GF-D8 (cell line): Measurements from ENCODE around the gene HBP1.
"Not testable (repeated sequence)": the region's sequence is repeated elsewhere in the genome, so short reads cannot be mapped to it uniquely, and the experiment has no call there.

ENCODE experiments used
- DNase-seq: peaks from one replicate; lab custom pipeline; 2025; lab: John Stamatoyannopoulos, UW

HBP1 gene

DNA sequence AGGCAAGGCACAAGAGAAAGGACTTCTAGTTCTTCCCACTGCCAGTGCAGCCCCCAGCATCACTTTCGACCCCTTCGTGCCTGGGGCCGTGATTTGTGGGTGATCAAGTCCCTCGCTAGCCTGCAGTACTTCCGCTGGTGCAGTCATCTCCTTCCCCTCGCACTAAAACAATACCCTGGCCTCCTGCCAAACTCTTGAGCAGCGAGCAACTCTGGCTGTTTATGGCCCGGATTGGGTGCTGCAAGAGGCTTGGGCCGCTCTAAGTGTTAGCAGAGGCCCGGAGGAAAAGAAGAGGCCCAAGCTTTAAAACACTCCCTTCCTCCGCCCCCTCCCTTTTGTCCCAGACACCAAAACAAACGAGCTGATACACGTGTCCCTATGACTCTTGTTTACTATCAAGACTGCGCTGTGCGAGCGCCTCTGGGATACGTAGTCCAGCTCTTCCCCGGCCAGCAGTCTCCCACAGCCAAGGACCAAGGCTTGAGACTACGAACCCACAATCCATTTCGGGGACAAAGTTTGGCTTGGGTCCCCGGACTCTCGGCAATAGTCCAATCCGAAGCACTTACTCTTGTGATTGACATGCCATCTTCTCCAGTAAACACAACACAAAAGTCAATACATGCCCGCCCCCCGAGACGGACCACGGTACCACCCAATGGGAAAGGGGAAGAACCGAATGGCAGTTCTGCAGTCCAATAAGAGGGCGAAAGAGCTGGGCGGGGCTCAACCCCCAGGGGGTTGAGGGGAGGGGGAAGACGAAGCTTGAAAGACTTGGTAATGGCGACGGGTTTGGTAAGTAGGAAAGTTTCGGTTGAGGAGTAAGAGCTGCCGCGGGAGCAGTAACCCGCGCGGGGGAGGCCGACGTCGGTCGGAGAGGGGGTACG, at the start of gene HBP1:
Gene HBP1 (plus strand): TSS at position 771 of the 887 bp plus-strand sequence. CDS start 10,891 bp downstream, outside the sequence.
- peak; percentile 99 for DNase-seq

- DNase-seq, result no peak
These were observed 49.3 kb upstream of the HBP1 start for GRCh38 chr7:107119376-107120105.

- DNase-seq, result no peak
These were observed 46.3 kb upstream of the HBP1 start for GRCh38 chr7:107122486-107122911.

GRCh38 chr7:107123392-107123791, 45.4 kb upstream of the HBP1 start:
- DNase-seq, result no peak

DNA sequence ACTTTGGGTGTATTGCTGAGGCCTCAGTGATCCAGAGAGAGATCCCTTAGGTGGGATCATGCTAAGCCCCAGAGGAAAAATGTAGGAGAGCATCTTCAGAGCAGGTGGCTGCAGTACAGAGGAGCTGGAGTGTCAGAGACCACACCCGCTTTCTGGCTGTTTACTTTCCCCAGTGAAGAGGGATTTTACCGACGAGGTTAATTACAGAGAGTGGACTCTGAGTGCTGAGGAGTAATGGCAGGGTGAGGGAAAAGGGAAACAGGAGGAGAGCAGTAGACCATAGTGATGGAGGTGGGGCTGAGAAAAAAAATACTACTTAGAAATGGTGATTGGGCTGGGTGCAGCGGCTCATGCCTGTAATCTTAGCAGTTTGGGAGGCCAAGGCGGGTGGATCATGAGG, 43.3 kb upstream of the HBP1 start:
- DNase-seq, result no peak

- no peak for DNase-seq
These were observed 40.6 kb upstream of the HBP1 start for GRCh38 chr7:107128217-107128616.

DNA sequence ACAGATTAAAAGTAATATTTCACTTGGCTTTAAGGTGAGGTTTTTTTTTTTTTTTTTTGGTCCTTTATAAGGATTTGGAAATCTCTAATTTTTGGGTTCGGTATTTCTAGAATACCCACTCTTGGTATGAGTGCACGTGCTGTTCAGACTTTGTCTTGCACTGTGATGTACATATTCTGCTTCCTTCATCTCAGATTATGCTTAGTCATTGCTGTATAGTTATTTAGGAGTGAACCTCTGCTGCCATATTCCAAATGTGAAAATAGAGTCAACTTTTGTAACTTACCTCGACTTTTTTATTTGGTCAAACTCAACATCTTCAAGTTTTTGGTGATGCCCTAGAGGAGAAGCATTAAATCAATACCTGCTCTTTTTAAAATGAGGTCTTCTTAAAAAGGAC, 40.1 kb upstream of the HBP1 start:
- DNase-seq, result no peak

- no peak for DNase-seq
These were observed 38.1 kb upstream of the HBP1 start for GRCh38 chr7:107130487-107131220.

DNA sequence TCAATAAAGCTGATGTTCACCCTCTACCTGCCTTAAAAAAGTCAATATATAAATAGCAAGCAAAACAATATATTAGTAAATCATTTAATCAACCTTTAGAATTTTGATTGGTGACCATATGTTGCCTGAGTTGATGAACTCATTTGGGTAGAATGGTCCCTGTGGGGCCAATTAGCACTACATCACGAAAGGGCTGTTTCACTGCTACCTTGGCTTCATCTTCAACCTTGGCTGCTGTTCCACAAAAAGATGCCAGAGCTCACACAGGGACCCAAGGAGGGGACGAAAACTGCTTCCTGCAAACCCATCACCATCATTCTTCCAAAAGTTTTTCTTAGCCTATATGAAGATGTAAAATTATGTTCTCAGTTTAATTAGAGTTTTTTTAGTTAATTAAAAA, 35.4 kb upstream of the HBP1 start:
- DNase-seq, result no peak

GRCh38 chr7:107138696-107139420, 29.9 kb upstream of the HBP1 start:
- no peak for DNase-seq

- not testable (repeated sequence) for DNase-seq
These were observed 24.9 kb upstream of the HBP1 start for GRCh38 chr7:107143875-107144274.

DNA sequence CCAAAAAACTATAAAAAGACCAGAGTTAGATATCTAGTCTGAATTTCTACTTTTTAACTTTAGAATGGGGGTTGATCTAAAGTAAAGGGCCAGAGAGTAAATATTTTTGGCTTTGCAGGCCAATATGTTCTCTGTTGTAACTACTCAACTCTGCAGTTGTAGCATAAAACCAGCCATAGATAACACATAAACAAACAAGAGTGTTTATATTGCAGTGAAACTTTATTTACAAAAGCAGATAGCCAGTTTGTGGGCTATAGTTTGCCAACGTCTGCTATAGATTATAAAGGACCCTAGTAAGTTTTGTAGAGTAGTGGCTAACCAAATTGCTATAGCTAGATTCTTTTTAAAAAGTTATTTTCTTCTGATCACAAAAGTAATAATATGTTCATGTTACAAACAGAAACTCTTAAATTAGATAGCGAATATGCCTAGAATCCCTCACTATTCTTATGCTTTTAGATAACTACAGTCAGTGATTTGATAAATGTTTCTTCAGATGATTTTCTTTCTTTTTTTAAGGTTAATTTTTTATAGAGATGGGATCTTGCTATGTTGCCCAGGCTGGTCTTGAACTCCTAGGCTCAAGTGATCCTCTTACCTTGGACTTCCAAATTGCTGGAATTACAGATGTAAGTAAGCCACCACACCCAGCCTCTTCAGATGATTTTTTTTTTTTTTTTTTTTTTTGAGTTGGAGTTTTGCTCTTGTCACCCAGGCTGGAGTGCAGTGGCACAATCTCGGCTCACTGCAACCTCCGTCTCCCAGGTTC, 23.6 kb upstream of the HBP1 start:
- DNase-seq, result no peak

DNA sequence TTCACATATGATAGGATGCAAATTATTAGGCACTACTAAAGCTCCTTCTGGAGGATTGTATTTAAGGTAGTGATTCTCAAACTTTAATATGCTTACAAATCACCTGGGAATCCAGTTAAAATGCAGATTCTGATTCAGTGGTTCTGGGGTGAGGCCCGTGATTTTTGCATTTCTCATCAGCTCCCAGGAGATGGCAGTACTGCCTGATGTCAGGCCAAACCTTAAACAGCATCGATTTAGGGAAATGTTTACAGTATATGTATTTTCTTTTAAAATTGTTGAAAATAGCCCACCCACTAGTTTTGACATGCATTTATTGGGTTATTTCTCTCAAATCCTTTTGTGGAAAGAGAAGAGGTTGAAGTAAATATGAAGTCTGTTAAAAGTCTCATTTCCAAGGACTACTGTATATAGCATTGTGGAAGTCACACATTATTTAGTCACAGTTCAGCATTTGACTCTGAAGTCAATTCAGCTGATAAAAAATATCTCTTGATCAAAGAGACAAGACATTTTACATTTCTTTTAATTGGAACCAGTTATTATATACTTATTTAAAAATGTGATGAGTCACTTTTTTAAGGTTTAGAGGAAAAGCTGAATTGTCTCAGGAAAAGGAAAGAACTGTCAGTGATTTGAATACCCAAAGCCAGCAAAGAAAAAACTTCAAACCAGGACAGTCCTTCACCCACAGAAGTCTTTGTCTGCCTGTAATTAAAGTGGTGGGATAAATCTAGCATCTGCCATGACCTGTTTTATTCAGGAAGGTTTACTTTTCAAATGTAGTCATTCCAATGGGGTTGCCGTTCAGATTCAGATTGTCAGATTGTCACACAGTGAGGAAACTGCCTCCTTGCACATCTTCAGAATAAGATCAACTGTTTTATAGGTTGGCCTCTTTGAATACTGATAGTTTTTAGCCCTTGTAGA, 21.1 kb upstream of the HBP1 start:
- no peak for DNase-seq

DNA sequence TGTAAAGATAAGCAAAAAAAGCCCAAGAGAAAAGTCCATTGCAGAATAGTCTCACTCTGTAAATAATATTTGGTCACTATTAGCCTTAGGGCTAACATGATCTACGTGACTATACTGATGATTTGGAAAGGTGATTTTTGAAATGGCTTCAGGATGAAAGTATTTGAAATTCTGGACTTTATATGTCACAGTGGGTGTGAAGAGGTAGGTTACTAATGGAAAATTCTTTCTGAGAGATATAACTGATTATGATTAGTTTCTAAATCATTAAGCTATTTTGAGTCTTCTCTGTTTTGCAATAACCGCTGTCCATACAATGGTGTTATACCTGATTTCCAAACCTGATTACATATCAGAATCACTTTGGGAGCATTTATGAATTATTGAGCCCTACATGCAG, 20.1 kb upstream of the HBP1 start:
- no peak for DNase-seq

GRCh38 chr7:107149863-107150262, 18.9 kb upstream of the HBP1 start:
- no peak for DNase-seq

- no peak for DNase-seq
These were observed 18.3 kb upstream of the HBP1 start for GRCh38 chr7:107150375-107151073.

GRCh38 chr7:107151538-107151937, 17.3 kb upstream of the HBP1 start:
- no peak for DNase-seq

GRCh38 chr7:107152011-107152410, 16.8 kb upstream of the HBP1 start:
- no peak for DNase-seq

- no peak for DNase-seq
These were observed 14.0 kb upstream of the HBP1 start for GRCh38 chr7:107154826-107155225.
